ENCODE results near the gene TFB2M. TPM values are rescaled to one million over a fixed set of nuclear protein-coding genes. Genes with fewer than 3 reads are reported as not detected.
"Not testable (repeated sequence)": the region's sequence is repeated elsewhere in the genome, so short reads cannot be mapped to it uniquely, and the experiment has no call there.

Gene TFB2M
- total and polyA plus RNA-seq, 2 donors = 11.6 to 11.7 TPM

DNA sequence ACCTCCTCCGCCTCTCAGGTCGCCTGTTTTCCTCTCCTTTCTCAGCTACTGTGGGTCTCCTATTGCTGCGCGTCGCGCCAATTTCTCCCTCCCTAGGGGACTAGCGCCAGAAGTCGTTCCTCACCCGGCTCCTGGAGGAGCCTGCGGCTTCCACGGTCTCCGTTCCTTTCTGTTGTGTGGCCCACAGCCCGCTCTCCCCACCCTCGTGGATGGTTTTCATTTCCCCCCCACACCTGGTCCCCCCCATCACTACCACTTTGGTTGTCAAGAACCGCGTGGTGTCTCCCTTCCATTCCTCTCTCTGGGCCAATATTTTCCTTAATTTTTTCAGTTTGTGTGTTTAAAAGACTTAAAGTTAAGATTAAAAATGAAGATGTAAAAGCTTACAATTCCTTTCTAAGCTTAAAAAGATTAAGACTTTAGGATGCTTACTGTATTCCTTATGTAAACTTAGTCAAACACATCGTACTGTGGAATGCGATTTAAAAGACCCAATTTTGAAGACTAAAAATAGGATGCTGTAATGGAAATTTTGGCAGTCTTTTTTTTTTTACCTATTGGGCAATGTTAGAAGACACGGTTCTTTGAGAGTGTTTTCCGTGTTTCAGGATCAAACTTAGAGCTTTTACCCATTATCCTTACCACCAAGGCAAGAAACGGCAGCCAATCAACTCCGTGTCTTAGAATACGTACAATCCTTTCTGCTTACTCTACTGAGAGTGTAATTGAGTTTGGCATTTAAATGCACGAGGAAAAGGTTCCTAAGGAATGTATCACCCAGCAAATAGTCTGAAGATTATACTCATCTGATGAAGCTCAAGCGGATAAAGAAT is 968 bp upstream of the TFB2M start:
- peak overlapping the region; percentile 79 to 86 for H3K4me3 ChIP-seq (ENCODE audit: low read length in 2 of 2)
- WGBS = 3% methylated on average over 25 of the region's 25 CpGs
- no peaks in the 10 kb centered on the region for H3K27me3 ChIP-seq (ENCODE audit: control insufficient read depth in 2 of 2, insufficient read depth in 1 of 2, low read length in 1 of 2)
- peaks cover 3 to 7% of the 10 kb centered on the region in 2 donors for H3K36me3 ChIP-seq (ENCODE audit: control insufficient read depth in 2 of 2, insufficient read depth in 2 of 2, low read length in 1 of 2)
- DNase-seq (ENCODE audit: low read depth in 6 of 9, low spot score in 9 of 9) = peak in 6 of 9 donors; percentile 15 to 41 (median 36)
- H3K27ac ChIP-seq (ENCODE audit: low read depth in 1 of 2, low read length in 1 of 2) = peak overlapping the region; percentile 94
- no peaks in the 10 kb centered on the region for H3K9me3 ChIP-seq (ENCODE audit: control insufficient read depth in 2 of 2, insufficient read depth in 1 of 2, low read length in 1 of 2)
- H3K4me1 ChIP-seq (ENCODE audit: control insufficient read depth in 2 of 2, insufficient read depth in 2 of 2, low read length in 2 of 2) = peaks cover 15 to 30% of the 10 kb centered on the region in 2 donors

DNA sequence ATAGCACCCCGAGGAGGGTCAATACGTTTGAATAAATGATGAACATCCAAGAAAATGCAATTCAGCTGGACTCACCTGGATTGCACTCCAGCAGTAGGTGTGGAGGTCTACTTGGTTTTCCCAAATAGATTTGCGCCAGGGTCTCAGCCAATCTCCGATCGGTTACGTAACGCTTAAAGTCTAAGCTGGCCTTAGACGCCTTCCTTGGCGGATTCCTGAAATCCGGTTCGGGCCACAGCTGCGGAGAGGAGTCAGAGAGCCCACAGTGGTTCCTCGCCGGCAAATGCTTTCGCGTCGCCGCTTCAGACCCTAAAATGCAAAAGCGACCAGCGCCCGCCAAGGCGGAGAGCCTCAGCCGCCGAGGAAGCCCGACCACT is 322 bp downstream of the TFB2M start:
- Histone ChIP-seq H3K4me1 (ENCODE audit: control insufficient read depth in 2 of 2, insufficient read depth in 2 of 2, low read length in 2 of 2) (peaks cover 15 to 26% of the 10 kb centered on the region in 2 donors), H3K4me3 (ENCODE audit: low read length in 2 of 2) (peak overlapping the region; percentile 79 to 86), H3K27me3 (ENCODE audit: control insufficient read depth in 2 of 2, insufficient read depth in 1 of 2, low read length in 1 of 2) (no peaks in the 10 kb centered on the region), H3K9me3 (ENCODE audit: control insufficient read depth in 2 of 2, insufficient read depth in 1 of 2, low read length in 1 of 2) (no peaks in the 10 kb centered on the region), H3K36me3 (ENCODE audit: control insufficient read depth in 2 of 2, insufficient read depth in 2 of 2, low read length in 1 of 2) (peaks cover 3 to 7% of the 10 kb centered on the region in 2 donors), H3K27ac (ENCODE audit: low read depth in 1 of 2, low read length in 1 of 2) (peak overlapping the region; percentile 94)
- WGBS = under 1% methylated on average over 25 of the region's 25 CpGs
- DNase-seq (ENCODE audit: low read depth in 6 of 9, low spot score in 9 of 9) = peak in 1 of 9 donors; percentile 19

DNA sequence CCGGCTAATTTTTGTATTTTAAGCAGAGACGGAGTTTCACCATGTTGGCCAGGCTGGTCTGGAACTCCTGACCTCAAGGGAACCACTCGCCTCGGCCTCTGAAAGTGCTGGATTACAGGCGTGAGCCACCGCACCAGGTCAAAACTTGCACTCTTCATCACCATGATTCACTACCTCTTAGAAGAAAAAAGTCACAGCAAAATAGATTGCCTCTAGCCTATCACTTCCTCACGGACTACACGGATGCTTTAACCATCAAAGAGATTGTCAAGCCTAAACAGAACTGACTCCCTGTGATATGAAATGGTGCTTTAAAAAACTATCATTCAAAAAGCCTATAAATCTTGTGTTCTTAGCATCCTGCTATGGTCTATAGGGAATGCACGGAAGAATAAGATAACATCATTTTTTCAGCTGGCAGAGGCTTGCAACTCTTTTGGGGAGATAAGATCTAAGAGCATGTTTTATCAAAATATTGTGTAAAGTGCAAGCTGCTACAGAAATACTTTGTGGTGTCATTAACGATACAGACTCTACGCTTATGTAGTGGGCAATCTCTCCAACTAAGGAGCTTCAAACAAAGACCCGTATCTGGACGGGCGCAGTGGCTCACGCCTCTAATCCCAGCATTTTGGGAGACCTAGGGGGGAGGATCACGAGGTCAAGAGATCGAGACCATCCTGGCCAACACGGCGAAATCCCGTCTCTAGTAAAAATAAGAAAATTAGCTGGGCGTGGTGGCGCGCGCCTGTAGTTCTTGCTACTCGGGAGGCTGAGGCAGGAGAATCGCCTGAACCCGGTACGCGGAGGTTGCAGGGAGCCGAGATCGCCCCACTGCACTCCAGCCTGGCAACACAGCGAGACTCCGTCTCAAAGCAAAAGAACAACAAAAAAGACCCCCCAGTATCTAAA is 966 bp downstream of the TFB2M start:
- whole genome bisulfite sequencing = 33% methylated on average over 33 of the region's 33 CpGs
- Histone ChIP-seq H3K9me3 (ENCODE audit: control insufficient read depth in 2 of 2, insufficient read depth in 1 of 2, low read length in 1 of 2) (no peaks in the 10 kb centered on the region), H3K4me1 (ENCODE audit: control insufficient read depth in 2 of 2, insufficient read depth in 2 of 2, low read length in 2 of 2) (peaks cover 15 to 26% of the 10 kb centered on the region in 2 donors), H3K27ac (ENCODE audit: low read depth in 1 of 2, low read length in 1 of 2) (no peak overlapping the region), H3K4me3 (ENCODE audit: low read length in 2 of 2) (peak overlapping the region; percentile 79 to 86), H3K36me3 (ENCODE audit: control insufficient read depth in 2 of 2, insufficient read depth in 2 of 2, low read length in 1 of 2) (peaks cover 6 to 10% of the 10 kb centered on the region in 2 donors), H3K27me3 (ENCODE audit: control insufficient read depth in 2 of 2, insufficient read depth in 1 of 2, low read length in 1 of 2) (no peaks in the 10 kb centered on the region)
- DNase-seq (ENCODE audit: low read depth in 6 of 9, low spot score in 9 of 9) = peak in 1 of 9 donors; percentile 3

- not testable (repeated sequence) for H3K4me3 ChIP-seq (ENCODE audit: low read length in 2 of 2); H3K27me3 ChIP-seq (ENCODE audit: control insufficient read depth in 2 of 2, insufficient read depth in 1 of 2, low read length in 1 of 2); H3K9me3 ChIP-seq (ENCODE audit: control insufficient read depth in 2 of 2, insufficient read depth in 1 of 2, low read length in 1 of 2); H3K27ac ChIP-seq (ENCODE audit: low read depth in 1 of 2, low read length in 1 of 2); DNase-seq (ENCODE audit: low read depth in 6 of 9, low spot score in 9 of 9); H3K4me1 ChIP-seq (ENCODE audit: control insufficient read depth in 2 of 2, insufficient read depth in 2 of 2, low read length in 2 of 2)
- H3K36me3 ChIP-seq (ENCODE audit: control insufficient read depth in 2 of 2, insufficient read depth in 2 of 2, low read length in 1 of 2) = peaks cover 19 to 37% of the 10 kb centered on the region in 2 donors
- 97% methylated on average over 10 of the region's 10 CpGs for WGBS
These were observed 5.2 kb downstream of the TFB2M start for GRCh38 chr1:246560833-246561232.

DNA sequence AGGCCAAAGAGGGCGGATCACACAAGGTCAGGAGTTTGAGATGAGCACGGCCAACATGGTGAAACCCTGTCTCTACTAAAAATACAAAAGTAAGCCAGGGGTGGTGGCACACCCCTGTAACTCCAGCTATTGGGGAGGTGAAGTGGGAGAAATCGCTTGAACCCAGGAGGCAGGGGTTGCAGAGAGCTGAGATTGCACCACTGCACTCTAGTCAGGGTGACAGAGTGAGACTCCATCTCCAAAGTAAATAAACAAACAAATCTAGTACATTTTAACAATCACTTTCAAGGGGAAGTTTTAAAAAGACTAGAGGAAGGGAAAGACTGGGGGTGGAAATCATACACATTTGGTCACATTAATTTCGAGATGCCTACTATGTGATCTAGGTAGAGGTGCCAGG is 6.8 kb downstream of the TFB2M start:
- H3K4me3 ChIP-seq (ENCODE audit: low read length in 2 of 2) = no peak overlapping the region
- no peak overlapping the region for H3K27ac ChIP-seq (ENCODE audit: low read depth in 1 of 2, low read length in 1 of 2)
- no peaks in the 10 kb centered on the region for H3K27me3 ChIP-seq (ENCODE audit: control insufficient read depth in 2 of 2, insufficient read depth in 1 of 2, low read length in 1 of 2)
- H3K9me3 ChIP-seq (ENCODE audit: control insufficient read depth in 2 of 2, insufficient read depth in 1 of 2, low read length in 1 of 2) = no peaks in the 10 kb centered on the region
- peaks cover 24 to 43% of the 10 kb centered on the region in 2 donors for H3K36me3 ChIP-seq (ENCODE audit: control insufficient read depth in 2 of 2, insufficient read depth in 2 of 2, low read length in 1 of 2)
- no peaks in the 10 kb centered on the region for H3K4me1 ChIP-seq (ENCODE audit: control insufficient read depth in 2 of 2, insufficient read depth in 2 of 2, low read length in 2 of 2)
- WGBS = over 99% methylated on average over 4 of the region's 4 CpGs
- no peak for DNase-seq (ENCODE audit: low read depth in 6 of 9, low spot score in 9 of 9)

- Histone ChIP-seq H3K4me1 (ENCODE audit: control insufficient read depth in 2 of 2, insufficient read depth in 2 of 2, low read length in 2 of 2) (no peaks in the 10 kb centered on the region), H3K9me3 (ENCODE audit: control insufficient read depth in 2 of 2, insufficient read depth in 1 of 2, low read length in 1 of 2) (no peaks in the 10 kb centered on the region), H3K27me3 (ENCODE audit: control insufficient read depth in 2 of 2, insufficient read depth in 1 of 2, low read length in 1 of 2) (no peaks in the 10 kb centered on the region), H3K27ac (ENCODE audit: low read depth in 1 of 2, low read length in 1 of 2) (no peak overlapping the region), H3K36me3 (ENCODE audit: control insufficient read depth in 2 of 2, insufficient read depth in 2 of 2, low read length in 1 of 2) (peaks cover 28 to 46% of the 10 kb centered on the region in 2 donors), H3K4me3 (ENCODE audit: low read length in 2 of 2) (no peak overlapping the region)
- DNase-seq (ENCODE audit: low read depth in 6 of 9, low spot score in 9 of 9) = no peak
- WGBS = 96% methylated on average over 2 of the region's 2 CpGs
These were observed 8.0 kb downstream of the TFB2M start for GRCh38 chr1:246558041-246558440.

DNA sequence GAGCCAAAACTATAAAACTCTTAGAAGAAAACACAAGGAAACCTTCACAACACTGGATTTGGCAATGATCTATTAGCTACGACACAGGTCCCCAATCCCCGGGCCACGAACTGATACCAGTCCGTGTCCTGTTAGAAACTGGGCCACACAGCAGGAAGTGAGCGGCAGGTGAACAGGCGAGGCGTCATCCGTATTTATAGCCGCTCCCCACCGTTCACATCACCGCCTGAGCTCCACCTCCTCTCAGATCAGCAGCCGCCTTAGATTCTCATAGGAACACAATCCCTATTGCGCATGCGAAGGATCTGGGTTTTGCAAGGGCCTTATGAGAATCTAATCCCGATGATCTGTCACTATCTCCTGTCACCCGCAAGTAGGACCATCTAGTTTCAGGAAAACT is 11.9 kb downstream of the TFB2M start:
- H3K9me3 ChIP-seq (ENCODE audit: control insufficient read depth in 2 of 2, insufficient read depth in 1 of 2, low read length in 1 of 2) = no peaks in the 10 kb centered on the region
- H3K4me3 ChIP-seq (ENCODE audit: low read length in 2 of 2) = no peak overlapping the region
- H3K27ac ChIP-seq (ENCODE audit: low read depth in 1 of 2, low read length in 1 of 2) = no peak overlapping the region
- H3K27me3 ChIP-seq (ENCODE audit: control insufficient read depth in 2 of 2, insufficient read depth in 1 of 2, low read length in 1 of 2) = no peaks in the 10 kb centered on the region
- H3K4me1 ChIP-seq (ENCODE audit: control insufficient read depth in 2 of 2, insufficient read depth in 2 of 2, low read length in 2 of 2) = no peaks in the 10 kb centered on the region
- peaks cover 32 to 55% of the 10 kb centered on the region in 2 donors for H3K36me3 ChIP-seq (ENCODE audit: control insufficient read depth in 2 of 2, insufficient read depth in 2 of 2, low read length in 1 of 2)
- no peak for DNase-seq (ENCODE audit: low read depth in 6 of 9, low spot score in 9 of 9)
- 98% methylated on average over 16 of the region's 16 CpGs for WGBS

- no peak for DNase-seq (ENCODE audit: low read depth in 6 of 9, low spot score in 9 of 9)
- Histone ChIP-seq H3K36me3 (ENCODE audit: control insufficient read depth in 2 of 2, insufficient read depth in 2 of 2, low read length in 1 of 2) (peaks cover 31 to 49% of the 10 kb centered on the region in 2 donors), H3K9me3 (ENCODE audit: control insufficient read depth in 2 of 2, insufficient read depth in 1 of 2, low read length in 1 of 2) (no peaks in the 10 kb centered on the region), H3K4me1 (ENCODE audit: control insufficient read depth in 2 of 2, insufficient read depth in 2 of 2, low read length in 2 of 2) (no peaks in the 10 kb centered on the region), H3K27ac (ENCODE audit: low read depth in 1 of 2, low read length in 1 of 2) (no peak overlapping the region), H3K27me3 (ENCODE audit: control insufficient read depth in 2 of 2, insufficient read depth in 1 of 2, low read length in 1 of 2) (no peaks in the 10 kb centered on the region), H3K4me3 (ENCODE audit: low read length in 2 of 2) (no peak overlapping the region)
- WGBS = 99% methylated on average over 6 of the region's 6 CpGs
These were observed 14.0 kb downstream of the TFB2M start for GRCh38 chr1:246552110-246552509.

GRCh38 chr1:246550402-246550801 is 15.7 kb downstream of the TFB2M start:
- H3K27me3 ChIP-seq (ENCODE audit: control insufficient read depth in 2 of 2, insufficient read depth in 1 of 2, low read length in 1 of 2) = no peaks in the 10 kb centered on the region
- H3K27ac ChIP-seq (ENCODE audit: low read depth in 1 of 2, low read length in 1 of 2) = no peak overlapping the region
- H3K4me1 ChIP-seq (ENCODE audit: control insufficient read depth in 2 of 2, insufficient read depth in 2 of 2, low read length in 2 of 2) = no peaks in the 10 kb centered on the region
- peaks cover 35 to 43% of the 10 kb centered on the region in 2 donors for H3K36me3 ChIP-seq (ENCODE audit: control insufficient read depth in 2 of 2, insufficient read depth in 2 of 2, low read length in 1 of 2)
- 72% methylated on average over 11 of the region's 11 CpGs for WGBS
- no peaks in the 10 kb centered on the region for H3K9me3 ChIP-seq (ENCODE audit: control insufficient read depth in 2 of 2, insufficient read depth in 1 of 2, low read length in 1 of 2)
- DNase-seq (ENCODE audit: low read depth in 6 of 9, low spot score in 9 of 9) = no peak
- no peak overlapping the region for H3K4me3 ChIP-seq (ENCODE audit: low read length in 2 of 2)

Data from thymus (tissue), 11 donors.